ENCODE data around the gene CEP85L. TPM values are rescaled to one million over a fixed set of nuclear protein-coding genes. Genes with fewer than 3 reads are reported as not detected.

The CEP85L gene
- total RNA-seq, 2 experiments from 2014 or later, result 9.6 to 12.0 TPM

DNA sequence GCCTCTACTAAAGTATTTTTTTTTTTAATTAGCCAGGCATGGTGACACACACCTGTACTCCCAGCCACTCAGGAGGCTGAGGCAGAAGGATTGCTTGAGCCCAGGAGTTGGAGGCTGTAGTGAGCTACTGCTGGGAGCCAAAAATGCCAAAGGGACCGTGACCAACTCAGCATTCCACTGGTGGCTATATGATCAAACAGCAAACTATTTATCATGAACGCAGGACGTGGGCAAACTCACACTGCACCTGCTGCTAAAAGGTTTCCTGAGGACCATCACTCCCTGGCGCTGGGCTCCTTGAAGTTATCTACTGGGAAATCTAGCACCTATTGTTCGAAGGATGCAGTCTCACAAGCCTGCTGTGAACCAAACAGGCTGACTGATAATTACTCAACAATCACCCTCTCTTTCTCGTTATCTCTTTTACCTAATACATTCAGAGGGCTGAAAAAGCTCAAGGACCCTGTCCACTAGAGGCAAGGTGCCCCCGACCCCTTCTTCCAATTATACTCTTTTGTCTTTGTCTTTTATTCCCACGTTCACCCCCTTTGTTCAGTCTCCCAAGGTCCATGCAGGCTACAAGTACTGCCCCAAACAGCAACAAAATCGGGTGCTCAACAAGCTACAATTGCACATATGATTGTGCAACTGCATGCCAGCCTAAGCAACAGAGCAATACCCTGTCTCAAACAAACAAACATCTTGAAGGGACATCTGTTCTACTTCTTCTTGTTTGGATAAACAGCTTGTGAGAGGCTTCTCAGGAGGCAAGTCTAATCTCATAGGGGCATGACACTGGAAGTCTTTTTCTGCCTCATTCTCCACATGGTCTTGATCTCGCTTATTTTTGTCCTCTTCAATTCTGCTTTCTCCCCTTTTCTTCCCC is 151.0 kb downstream of the CEP85L start:
- TF ChIP-seq EZH2phosphoT487 (IDR thresholded peaks at IDR 0.05; ENCODE audit: borderline replicate concordance, low read depth, low read length), result no peak
- TF ChIP-seq, protein P1, sequence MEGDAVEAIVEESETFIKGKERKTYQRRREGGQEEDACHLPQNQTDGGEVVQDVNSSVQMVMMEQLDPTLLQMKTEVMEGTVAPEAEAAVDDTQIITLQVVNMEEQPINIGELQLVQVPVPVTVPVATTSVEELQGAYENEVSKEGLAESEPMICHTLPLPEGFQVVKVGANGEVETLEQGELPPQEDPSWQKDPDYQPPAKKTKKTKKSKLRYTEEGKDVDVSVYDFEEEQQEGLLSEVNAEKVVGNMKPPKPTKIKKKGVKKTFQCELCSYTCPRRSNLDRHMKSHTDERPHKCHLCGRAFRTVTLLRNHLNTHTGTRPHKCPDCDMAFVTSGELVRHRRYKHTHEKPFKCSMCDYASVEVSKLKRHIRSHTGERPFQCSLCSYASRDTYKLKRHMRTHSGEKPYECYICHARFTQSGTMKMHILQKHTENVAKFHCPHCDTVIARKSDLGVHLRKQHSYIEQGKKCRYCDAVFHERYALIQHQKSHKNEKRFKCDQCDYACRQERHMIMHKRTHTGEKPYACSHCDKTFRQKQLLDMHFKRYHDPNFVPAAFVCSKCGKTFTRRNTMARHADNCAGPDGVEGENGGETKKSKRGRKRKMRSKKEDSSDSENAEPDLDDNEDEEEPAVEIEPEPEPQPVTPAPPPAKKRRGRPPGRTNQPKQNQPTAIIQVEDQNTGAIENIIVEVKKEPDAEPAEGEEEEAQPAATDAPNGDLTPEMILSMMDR (conservative IDR thresholded peaks at IDR 0.05; ENCODE audit: low read length), result no peak
- POLR2A ChIA-PET, result no interaction called here
- no peaks in the 10 kb centered on the region for H3K4me1 ChIP-seq (ENCODE audit: insufficient read depth, low read length, poor library complexity, severe bottlenecking)
- intact Hi-C loops (cut with micrococcal nuclease; ENCODE audit: unreplicated experiment), result no loop called here
- H3K9me2 ChIP-seq (ENCODE audit: insufficient read depth, low read length), result no peaks in the 10 kb centered on the region
- H2AFZ ChIP-seq (ENCODE audit: low read length), result no peak overlapping the region
- H3K27ac ChIP-seq (ENCODE audit: low read depth, low read length, poor library complexity, severe bottlenecking), result no peak overlapping the region
- H3K36me3 ChIP-seq (ENCODE audit: insufficient read depth, low read length), result no peaks in the 10 kb centered on the region
- CTCF ChIA-PET (ENCODE audit: unreplicated experiment), result no interaction called here
- no peak for DNase-seq (ENCODE audit: low spot score)
- H3K79me2 ChIP-seq (ENCODE audit: insufficient read depth, low read depth, low read length), result no peaks in the 10 kb centered on the region
- H3K9me3 ChIP-seq (ENCODE audit: low read length), result no peaks in the 10 kb centered on the region
- H4K20me1 ChIP-seq (ENCODE audit: insufficient read depth, low read length), result no peaks in the 10 kb centered on the region
- no TSS peak for BruUV-seq (replicated peaks)
- no peak overlapping the region for H3K4me3 ChIP-seq (ENCODE audit: low read depth, low read length, poor library complexity, severe bottlenecking)
- H3K4me2 ChIP-seq (ENCODE audit: low read length), result no peak overlapping the region

DNA sequence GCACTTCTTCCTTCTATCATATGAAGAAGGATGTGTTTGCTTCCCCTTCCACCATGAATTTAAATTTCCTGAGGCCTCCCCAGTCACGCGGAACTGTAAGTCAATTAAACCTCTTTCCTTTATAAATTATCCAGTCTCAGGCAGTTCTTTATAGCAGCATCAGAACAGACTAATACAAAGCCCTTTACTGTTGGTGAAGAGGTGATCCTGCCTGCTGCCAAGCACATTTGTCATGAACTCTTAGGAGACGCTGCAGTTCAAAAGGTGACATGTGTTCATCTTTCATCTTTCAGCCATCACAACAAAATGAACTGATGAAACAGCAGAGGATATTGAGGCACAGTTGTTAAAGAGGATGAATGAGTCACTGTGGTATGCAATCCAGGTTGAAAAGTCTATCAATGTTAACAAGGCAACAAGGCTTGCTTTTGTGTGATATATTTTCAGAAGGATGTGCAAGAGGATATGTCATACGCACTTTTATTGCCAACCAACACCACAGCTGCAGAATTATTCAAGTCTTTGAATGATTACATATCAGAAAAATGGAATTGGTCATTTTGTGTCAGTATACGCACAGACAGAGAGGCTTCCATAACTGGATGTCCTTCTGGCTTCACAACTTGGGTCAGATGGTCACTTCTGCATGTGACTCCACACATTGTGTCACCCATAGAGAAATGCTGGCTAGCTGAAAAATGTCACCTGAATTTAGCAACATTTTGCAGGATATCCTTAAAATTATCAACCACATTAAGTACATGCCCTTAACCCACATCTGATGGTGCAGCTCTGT is 155.7 kb downstream of the CEP85L start:
- no TSS peak for BruUV-seq (replicated peaks)
- Histone ChIP-seq H3K4me2 (ENCODE audit: low read length) (no peak overlapping the region), H3K4me3 (ENCODE audit: low read depth, low read length, poor library complexity, severe bottlenecking) (no peak overlapping the region), H4K20me1 (ENCODE audit: insufficient read depth, low read length) (no peaks in the 10 kb centered on the region), H3K27ac (ENCODE audit: low read depth, low read length, poor library complexity, severe bottlenecking) (no peak overlapping the region), H3K9me3 (ENCODE audit: low read length) (no peaks in the 10 kb centered on the region), H3K4me1 (ENCODE audit: insufficient read depth, low read length, poor library complexity, severe bottlenecking) (no peaks in the 10 kb centered on the region), H3K9me2 (ENCODE audit: insufficient read depth, low read length) (no peaks in the 10 kb centered on the region), H3K79me2 (ENCODE audit: insufficient read depth, low read depth, low read length) (no peaks in the 10 kb centered on the region), H2AFZ (ENCODE audit: low read length) (no peak overlapping the region), H3K36me3 (ENCODE audit: insufficient read depth, low read length) (no peaks in the 10 kb centered on the region)
- POLR2A ChIA-PET, result no interaction called here
- intact Hi-C loops (cut with micrococcal nuclease; ENCODE audit: unreplicated experiment), result no loop called here
- CTCF ChIA-PET (ENCODE audit: unreplicated experiment), result no interaction called here
- no peak for DNase-seq (ENCODE audit: low spot score)
- TF ChIP-seq, protein P1 (conservative IDR thresholded peaks at IDR 0.05; ENCODE audit: low read length), result no peak
- TF ChIP-seq EZH2phosphoT487 (IDR thresholded peaks at IDR 0.05; ENCODE audit: borderline replicate concordance, low read depth, low read length), result no peak

Data from OCI-LY7 (cell line).